Measurements from ENCODE around the gene BCL7A.
A peak's percentile ranks its signal among the peaks of the same experiment; 100 is the strongest.

Gene BCL7A

DNA sequence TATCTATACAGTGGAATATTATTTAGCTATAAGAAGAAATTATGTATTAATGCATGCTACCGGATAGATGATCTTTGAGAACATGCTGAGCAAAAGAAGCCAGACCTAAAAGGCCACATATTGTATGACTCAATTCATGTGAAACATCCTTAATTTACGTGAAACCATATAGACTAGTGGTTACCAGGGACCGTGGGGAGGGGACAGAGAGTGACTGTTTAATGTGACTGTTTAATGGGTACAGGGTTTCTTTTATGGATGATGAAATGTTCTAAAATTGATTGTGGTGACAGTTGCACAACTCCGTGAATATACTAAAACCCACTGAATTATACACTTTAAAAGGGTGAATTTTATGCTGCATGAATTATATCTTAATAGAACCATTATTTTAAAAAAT, 8.5 kb upstream of the BCL7A start:
- H3K4me3 ChIP-seq (ENCODE audit: low read depth, low read length) = no peak overlapping the region
- TF ChIP-seq, protein P1, sequence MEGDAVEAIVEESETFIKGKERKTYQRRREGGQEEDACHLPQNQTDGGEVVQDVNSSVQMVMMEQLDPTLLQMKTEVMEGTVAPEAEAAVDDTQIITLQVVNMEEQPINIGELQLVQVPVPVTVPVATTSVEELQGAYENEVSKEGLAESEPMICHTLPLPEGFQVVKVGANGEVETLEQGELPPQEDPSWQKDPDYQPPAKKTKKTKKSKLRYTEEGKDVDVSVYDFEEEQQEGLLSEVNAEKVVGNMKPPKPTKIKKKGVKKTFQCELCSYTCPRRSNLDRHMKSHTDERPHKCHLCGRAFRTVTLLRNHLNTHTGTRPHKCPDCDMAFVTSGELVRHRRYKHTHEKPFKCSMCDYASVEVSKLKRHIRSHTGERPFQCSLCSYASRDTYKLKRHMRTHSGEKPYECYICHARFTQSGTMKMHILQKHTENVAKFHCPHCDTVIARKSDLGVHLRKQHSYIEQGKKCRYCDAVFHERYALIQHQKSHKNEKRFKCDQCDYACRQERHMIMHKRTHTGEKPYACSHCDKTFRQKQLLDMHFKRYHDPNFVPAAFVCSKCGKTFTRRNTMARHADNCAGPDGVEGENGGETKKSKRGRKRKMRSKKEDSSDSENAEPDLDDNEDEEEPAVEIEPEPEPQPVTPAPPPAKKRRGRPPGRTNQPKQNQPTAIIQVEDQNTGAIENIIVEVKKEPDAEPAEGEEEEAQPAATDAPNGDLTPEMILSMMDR (IDR thresholded peaks at IDR 0.05; ENCODE audit: borderline replicate concordance, insufficient read depth, low read depth, low read length) = no peak

DNA sequence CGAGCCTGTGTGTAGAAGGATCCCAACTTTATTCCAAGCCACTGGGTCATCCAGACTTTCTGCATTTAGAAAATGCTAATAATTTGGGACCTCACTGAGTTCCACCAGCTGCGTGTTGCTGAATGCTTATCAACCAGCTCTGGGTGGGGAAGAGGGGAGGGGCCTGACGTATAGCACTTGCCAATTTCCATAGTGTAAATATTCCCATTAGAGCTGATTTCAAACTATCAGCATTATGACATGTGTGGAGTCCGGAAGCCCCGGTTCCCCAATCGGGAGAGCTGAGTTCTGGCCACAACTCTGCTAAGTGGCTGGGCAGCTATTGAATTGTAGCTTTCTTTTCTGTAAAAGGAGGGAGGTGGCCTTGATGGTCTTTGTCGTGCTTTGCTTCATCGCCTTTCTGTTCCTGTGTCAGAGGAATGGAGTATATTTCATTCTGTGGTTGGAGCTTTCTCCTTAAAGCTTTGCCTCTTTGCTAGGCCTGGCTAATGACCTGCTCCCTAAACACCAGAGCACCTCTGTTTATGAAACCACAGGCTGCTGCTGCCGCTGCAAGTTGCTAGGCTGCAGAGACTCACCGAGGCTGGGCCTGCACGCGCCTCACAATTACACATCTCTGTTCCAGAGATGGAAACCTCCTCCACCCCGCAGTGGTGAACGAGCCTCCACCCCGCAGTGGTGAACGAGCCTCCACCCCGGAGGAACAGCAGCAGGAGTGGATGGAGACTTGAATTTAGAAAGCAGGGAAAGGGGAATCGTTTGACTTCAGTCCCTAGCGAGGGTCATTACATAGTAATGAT, 7.7 kb upstream of the BCL7A start:
- TF ChIP-seq, protein P1 (IDR thresholded peaks at IDR 0.05; ENCODE audit: borderline replicate concordance, insufficient read depth, low read depth, low read length) = no peak

DNA sequence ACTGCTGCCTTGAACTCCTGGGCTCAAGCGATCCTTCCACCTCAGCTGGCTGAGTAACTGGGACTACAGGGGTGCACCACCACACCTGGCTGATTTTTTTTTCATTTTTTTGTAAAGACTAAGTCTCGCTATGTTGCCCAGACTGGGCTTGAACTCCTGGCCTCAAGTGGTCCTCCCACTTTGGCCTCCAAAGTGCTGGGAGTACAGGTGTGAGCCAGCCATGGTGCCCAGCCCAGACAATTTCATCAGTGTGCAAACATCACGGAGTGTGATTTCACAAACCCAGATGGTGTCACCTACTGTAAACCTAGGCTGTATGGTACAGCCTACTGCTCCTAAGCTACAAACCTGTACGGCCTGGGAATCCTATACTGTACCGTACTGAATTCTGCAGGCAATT, 6.9 kb upstream of the BCL7A start:
- TF ChIP-seq, protein P1 (IDR thresholded peaks at IDR 0.05; ENCODE audit: borderline replicate concordance, insufficient read depth, low read depth, low read length) = no peak
- no peak overlapping the region for H3K4me3 ChIP-seq (ENCODE audit: low read depth, low read length)

More for the DNA sequence above, 7.7 kb upstream of the BCL7A start:
- no peak overlapping the region for H3K4me3 ChIP-seq (ENCODE audit: low read depth, low read length)

DNA sequence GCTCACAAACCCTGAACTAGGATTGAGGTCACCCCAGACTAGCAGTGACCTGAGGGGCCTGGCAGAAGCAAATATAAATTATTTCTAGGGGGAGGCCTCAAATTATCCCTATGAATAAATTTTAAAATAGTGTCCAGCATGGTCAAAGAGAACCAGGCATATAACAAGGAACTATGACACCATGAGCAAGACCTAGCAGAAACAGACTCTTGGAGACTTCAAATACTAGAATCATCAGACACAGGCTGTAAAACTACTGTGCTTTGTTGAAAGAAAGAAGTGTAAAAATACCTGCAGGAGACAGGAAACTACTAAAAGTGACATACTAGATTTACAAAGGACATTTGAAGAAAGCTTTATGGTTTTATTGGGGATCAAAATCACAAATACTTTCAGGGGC, 3.2 kb upstream of the BCL7A start:
- H3K4me3 ChIP-seq (ENCODE audit: low read depth, low read length) = no peak overlapping the region

DNA sequence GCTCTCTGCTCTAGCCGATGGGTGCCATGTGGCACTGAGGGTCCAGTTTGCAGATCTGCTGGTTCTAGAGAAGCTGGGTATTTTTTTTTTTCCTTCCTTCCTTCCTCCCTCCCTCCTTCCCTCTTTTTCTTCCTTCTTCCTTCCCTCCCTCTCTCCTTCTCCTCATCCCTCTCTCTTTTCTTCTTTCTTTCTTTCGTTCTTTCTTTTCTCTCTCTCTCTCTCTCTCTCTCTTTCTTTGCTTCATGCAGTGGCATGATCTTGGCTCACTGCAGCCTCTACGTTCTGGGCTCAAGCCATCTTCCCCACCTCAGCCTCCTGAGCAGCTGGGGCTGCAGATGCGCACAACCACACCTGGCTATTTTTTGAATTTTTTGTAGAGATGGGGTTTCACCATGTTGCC, 2.7 kb upstream of the BCL7A start:
- H3K4me3 ChIP-seq (ENCODE audit: low read depth, low read length) = no peak overlapping the region
- TF ChIP-seq, protein P1 (IDR thresholded peaks at IDR 0.05; ENCODE audit: borderline replicate concordance, insufficient read depth, low read depth, low read length) = no peak

More for the DNA sequence above, 3.2 kb upstream of the BCL7A start:
- TF ChIP-seq, protein P1 (IDR thresholded peaks at IDR 0.05; ENCODE audit: borderline replicate concordance, insufficient read depth, low read depth, low read length) = no peak

DNA sequence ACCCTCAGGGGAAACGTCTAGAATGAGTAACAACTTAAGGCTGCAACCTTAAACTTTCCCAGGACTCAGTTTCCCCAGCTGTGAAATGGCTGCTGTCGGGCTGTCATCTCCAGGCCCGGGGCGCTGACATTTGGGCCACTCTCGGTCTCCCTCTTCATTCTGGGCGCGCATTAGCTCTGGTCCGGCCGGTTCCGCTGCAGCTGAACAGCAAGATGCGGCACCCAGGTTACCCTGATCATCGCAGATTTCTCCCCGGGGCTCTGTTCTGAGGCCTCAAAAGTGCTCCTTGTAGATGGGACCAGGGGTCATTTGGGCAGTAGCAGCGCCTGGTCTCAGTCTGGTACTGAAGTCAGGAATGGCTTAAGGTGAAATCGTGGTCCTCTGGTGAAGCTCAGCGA, 890 bp upstream of the BCL7A start:
- TF ChIP-seq, protein P1 (IDR thresholded peaks at IDR 0.05; ENCODE audit: borderline replicate concordance, insufficient read depth, low read depth, low read length) = no peak
- peak overlapping the region; percentile 84 for H3K4me3 ChIP-seq (ENCODE audit: low read depth, low read length)

DNA sequence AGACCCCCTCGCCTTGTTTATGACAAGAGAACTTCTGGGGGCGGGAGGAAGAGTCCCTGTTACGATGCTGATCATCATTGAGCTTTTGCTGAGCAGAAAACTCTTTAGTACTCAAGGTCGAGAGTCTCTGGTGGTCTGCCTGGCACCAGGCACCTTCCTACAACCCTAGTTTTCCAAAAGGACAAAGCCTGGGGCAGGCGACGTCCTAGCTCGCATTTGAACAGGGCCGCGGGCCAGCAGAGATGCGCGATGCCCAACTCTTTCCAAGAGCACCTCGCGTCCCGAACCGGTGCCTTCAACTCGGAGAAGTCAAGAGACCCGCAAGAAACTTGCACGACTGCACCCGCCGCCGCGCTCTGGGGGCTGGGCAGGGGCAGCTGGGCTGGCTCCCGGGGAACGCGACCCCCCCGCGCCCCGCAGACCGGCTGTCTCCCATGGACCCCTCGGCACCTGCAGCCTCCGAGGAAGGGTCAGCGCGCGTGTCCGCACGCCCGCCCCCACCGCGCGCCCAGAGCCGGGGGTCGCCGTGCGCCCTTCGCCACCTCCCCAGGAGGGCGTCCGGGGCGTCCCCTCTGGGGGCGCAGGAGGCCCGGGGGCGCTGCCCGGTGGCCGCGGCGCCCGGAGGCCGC, 377 bp upstream of the BCL7A start:
- H3K4me3 ChIP-seq (ENCODE audit: low read depth, low read length) = peak overlapping the region; percentile 84
- TF ChIP-seq, protein P1 (IDR thresholded peaks at IDR 0.05; ENCODE audit: borderline replicate concordance, insufficient read depth, low read depth, low read length) = no peak

Data from GM12875 (cell line).